ENCODE data around the gene SPAG9. TPM values are rescaled to one million over a fixed set of nuclear protein-coding genes. Genes with fewer than 3 reads are reported as not detected.

Gene SPAG9
- total and polyA plus RNA-seq, 2 experiments from 2014 or later: 13.7 to 45.0 TPM

GRCh38 chr17:51166987-51167931 lies 46.6 kb upstream of the SPAG9 start:
- Mint-ChIP-seq H3K27me3 (ENCODE audit: insufficient read depth, low read depth, poor library complexity) (peaks cover 12% of the 10 kb centered on the region), H3K4me1 (peaks cover 19% of the 10 kb centered on the region), H3K36me3 (ENCODE audit: low read depth) (peaks cover 73% of the 10 kb centered on the region), H3K4me3 (peak overlapping the region; percentile 93), H3K9me3 (no peaks in the 10 kb centered on the region), H3K27ac (peak overlapping the region; percentile 50)
- Histone ChIP-seq H3K36me3 (ENCODE audit: insufficient read depth) (peaks cover 53% of the 10 kb centered on the region), H2AFZ (no peak overlapping the region), H4K20me1 (replicated peaks; ENCODE audit: insufficient read depth) (peaks cover 21% of the 10 kb centered on the region), H3K4me1 (ENCODE audit: insufficient read depth) (peaks cover 4% of the 10 kb centered on the region), H3K27ac (ENCODE audit: low read depth) (peak overlapping the region; percentile 59; the same call in 1 of the 2 replicates), H3K4me3 (peak overlapping the region; percentile 92), H3K79me2 (replicated peaks; ENCODE audit: insufficient read depth) (peaks cover 28% of the 10 kb centered on the region), H3K27me3 (ENCODE audit: insufficient read depth) (no peaks in the 10 kb centered on the region), H3K9me2 (ENCODE audit: insufficient read depth) (no peaks in the 10 kb centered on the region), H3F3A (replicated peaks; ENCODE audit: low read depth) (peaks cover 42% of the 10 kb centered on the region), H3K4me2 (peak overlapping the region; percentile 81)
- ATAC-seq (peak; percentile 36), DNase-seq (ENCODE audit: low spot score) (peak; percentile 66)
- TF ChIP-seq REST (IDR thresholded peaks at IDR 0.05; ENCODE audit: unreplicated experiment): no peak
- no peak for TF ChIP-seq ZNF462 (CRISPR knock-in tag; IDR thresholded peaks at IDR 0.05)
- peak; percentile 68 to 70 for TF ChIP-seq CTCF (conservative IDR thresholded peaks at IDR 0.05; ENCODE audit: low read depth in 2 of 2)
